ENCODE measurements around the gene PTPRN2. TPM values are rescaled to one million over a fixed set of nuclear protein-coding genes. Genes with fewer than 3 reads are reported as not detected.

The PTPRN2 gene
- total RNA-seq, 5 donors from 2014 or later (not counting 1 experiment from before 2014, with no cell fraction given): 0.60 to 1.7 (median 0.82) TPM

DNA sequence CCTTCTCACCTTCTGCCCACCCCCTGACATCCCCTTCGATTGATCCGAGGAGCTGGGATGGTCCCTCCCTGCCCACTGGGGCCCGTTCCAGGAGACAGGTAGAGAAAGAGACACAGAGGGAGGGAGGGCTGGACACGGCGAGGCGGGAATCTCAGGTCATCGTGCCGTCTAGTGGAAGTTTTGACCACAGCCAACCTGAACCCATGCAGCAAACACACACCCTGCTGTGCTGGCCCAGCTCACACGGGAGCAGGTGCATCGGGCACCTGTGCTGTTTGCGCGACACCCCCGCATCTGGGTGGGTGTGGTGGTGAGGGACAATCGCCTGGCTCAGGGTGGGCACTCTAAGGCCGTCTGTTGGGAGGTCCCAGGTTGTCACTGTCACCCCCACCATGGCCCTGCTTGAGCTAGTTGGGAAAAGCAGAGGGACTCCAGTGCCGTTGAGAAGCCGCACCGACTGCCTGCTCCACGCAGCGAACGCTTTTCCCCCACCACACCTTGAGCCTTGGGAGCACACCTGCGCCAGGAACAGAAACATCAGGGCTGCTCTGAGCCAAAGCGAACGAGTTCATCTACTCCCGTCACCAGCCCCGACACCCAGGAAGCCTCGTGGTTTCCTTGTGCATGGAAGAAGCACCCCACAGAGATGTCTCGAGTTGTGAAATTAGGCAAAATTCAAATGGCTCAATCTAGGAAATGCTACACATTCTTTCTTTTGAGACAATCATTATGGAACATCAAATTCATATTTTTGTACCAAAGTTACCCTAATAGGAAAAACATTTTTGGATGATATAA lies 965.0 kb downstream of the PTPRN2 start:
- Histone ChIP-seq H3K36me3 (ENCODE audit: control insufficient read depth in 2 of 2, extremely low read depth in 1 of 2, insufficient read depth in 1 of 2, low read length in 1 of 2) (no peaks in the 10 kb centered on the region), H3K9me3 (no peaks in the 10 kb centered on the region), H3K4me1 (ENCODE audit: control insufficient read depth in 1 of 2, extremely low read depth in 1 of 2, insufficient read depth in 2 of 2, low read length in 2 of 2) (peaks cover 33 to 44% of the 10 kb centered on the region in 2 experiments), H3K27ac (ENCODE audit: low read length) (no peak overlapping the region), H3K27me3 (replicated peaks in 1 of 2; ENCODE audit: control insufficient read depth in 2 of 2, extremely low read depth in 1 of 2, insufficient read depth in 2 of 2, low read length in 1 of 2) (peaks cover 0 to 17% of the 10 kb centered on the region in 2 experiments), H3K4me3 (ENCODE audit: control insufficient read depth in 1 of 2, extremely low read depth in 1 of 2, low read length in 1 of 2) (no peak overlapping the region)
- Mint-ChIP-seq H3K9me3 (no peaks in the 10 kb centered on the region), H3K4me3 (peak overlapping the region in 1 of 3 donors; percentile 67), H3K4me1 (peaks cover 55 to 65% (median 60%) of the 10 kb centered on the region in 3 donors), H3K36me3 (no peaks in the 10 kb centered on the region), H3K27ac (peak overlapping the region in 1 of 2 donors; percentile 52), H3K27me3 (no peaks in the 10 kb centered on the region)
- ATAC-seq (replicated peaks in 1 of 4) (peak in 1 of 4 experiments; percentile 5), DNase-seq (no peak)
- WGBS (ENCODE audit: insufficient coverage): 73% methylated on average over 9 of the region's 28 CpGs
- ChIA-PET CTCF (interaction anchor here (0.6 to 1.5 kb wide), 2 partner anchors 10 to 187 kb away, joined by 3 read pairs; no protein-coding TSS in a partner anchor), POLR2A (no interaction called here)

DNA sequence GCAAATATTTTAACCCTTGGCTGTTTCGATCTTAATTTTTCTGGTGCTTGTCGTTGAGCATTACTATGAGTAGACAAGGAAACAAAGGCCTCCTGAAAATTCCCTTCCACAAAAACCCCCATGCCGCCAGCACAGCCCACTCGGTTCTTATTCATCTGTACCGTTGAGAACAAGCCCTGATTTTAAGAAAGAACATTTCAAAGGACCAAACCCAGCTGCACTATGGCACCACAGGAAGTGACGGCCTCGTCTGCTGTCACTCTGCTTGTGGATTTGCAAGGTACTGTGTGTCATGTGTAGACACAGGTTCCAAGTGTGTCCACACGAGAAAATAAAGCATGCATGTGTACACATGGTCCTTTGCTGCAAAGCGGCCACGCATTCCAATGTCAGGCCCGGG lies 965.6 kb downstream of the PTPRN2 start:
- H3K36me3 Mint-ChIP-seq: no peaks in the 10 kb centered on the region
- ChIA-PET CTCF (no interaction called here), POLR2A (no interaction called here)
- DNase-seq (peak in 33 of 35 experiments; percentile 17 to 73 (median 45)), ATAC-seq (replicated peaks in 1 of 4) (peak; percentile 59 to 76 (median 70))
- no peak overlapping the region for H3K27ac ChIP-seq (ENCODE audit: low read length)
- 64% methylated on average over 4 of the region's 11 CpGs for WGBS (ENCODE audit: insufficient coverage)
- no peak overlapping the region for H3K4me3 ChIP-seq (ENCODE audit: control insufficient read depth in 1 of 2, extremely low read depth in 1 of 2, low read length in 1 of 2)
- peaks cover 27 to 38% of the 10 kb centered on the region in 2 experiments for H3K4me1 ChIP-seq (ENCODE audit: control insufficient read depth in 1 of 2, extremely low read depth in 1 of 2, insufficient read depth in 2 of 2, low read length in 2 of 2)
- peak overlapping the region in 1 of 3 donors; percentile 67 for H3K4me3 Mint-ChIP-seq
- H3K27ac Mint-ChIP-seq: peak overlapping the region in 1 of 2 donors; percentile 52
- no peaks in the 10 kb centered on the region for H3K9me3 Mint-ChIP-seq
- H3K9me3 ChIP-seq: no peaks in the 10 kb centered on the region
- peaks cover 0 to 17% of the 10 kb centered on the region in 2 experiments for H3K27me3 ChIP-seq (replicated peaks in 1 of 2; ENCODE audit: control insufficient read depth in 2 of 2, extremely low read depth in 1 of 2, insufficient read depth in 2 of 2, low read length in 1 of 2)
- H3K27me3 Mint-ChIP-seq: no peaks in the 10 kb centered on the region
- H3K4me1 Mint-ChIP-seq: peaks cover 49 to 59% (median 54%) of the 10 kb centered on the region in 3 donors
- no peaks in the 10 kb centered on the region for H3K36me3 ChIP-seq (ENCODE audit: control insufficient read depth in 2 of 2, extremely low read depth in 1 of 2, insufficient read depth in 1 of 2, low read length in 1 of 2)

DNA sequence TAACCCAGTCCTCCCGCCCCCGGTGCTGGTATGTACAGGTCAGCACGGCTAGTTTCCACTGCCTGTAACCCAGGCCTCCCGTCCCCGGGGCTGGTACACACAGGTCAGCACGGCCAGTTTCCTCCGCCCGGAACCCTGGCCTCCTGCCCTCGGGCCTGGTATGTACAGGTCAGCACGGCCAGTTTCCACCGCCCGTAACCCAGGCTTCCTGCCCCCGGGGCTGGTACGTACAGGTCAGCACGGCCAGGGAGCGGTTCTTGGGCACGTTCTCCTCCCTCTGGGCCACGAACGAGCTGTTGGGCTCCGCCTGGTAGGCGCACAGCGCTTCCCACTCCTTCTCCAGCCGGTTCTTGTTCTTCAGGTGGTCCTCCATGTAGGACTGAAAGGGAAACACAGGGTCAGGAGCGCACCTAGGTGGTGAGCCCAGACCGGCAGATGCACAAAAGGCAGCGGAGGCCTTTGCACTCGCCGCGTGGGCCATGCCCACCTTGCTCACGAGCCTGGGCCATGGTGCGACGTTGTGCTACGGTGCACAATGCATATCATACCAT lies 966.4 kb downstream of the PTPRN2 start:
- peaks cover 0 to 15% of the 10 kb centered on the region in 2 experiments for H3K27me3 ChIP-seq (replicated peaks in 1 of 2; ENCODE audit: control insufficient read depth in 2 of 2, extremely low read depth in 1 of 2, insufficient read depth in 2 of 2, low read length in 1 of 2)
- Mint-ChIP-seq H3K27me3 (no peaks in the 10 kb centered on the region), H3K4me3 (no peak overlapping the region), H3K4me1 (peaks cover 41 to 51% (median 46%) of the 10 kb centered on the region in 3 donors), H3K27ac (no peak overlapping the region), H3K36me3 (no peaks in the 10 kb centered on the region), H3K9me3 (no peaks in the 10 kb centered on the region)
- H3K36me3 ChIP-seq (ENCODE audit: control insufficient read depth in 2 of 2, extremely low read depth in 1 of 2, insufficient read depth in 1 of 2, low read length in 1 of 2): no peaks in the 10 kb centered on the region
- no peaks in the 10 kb centered on the region for H3K9me3 ChIP-seq
- no peak overlapping the region for H3K27ac ChIP-seq (ENCODE audit: low read length)
- 93% methylated on average over 32 of the region's 33 CpGs for WGBS (ENCODE audit: insufficient coverage)
- ChIA-PET POLR2A (no interaction called here), CTCF (no interaction called here)
- peaks cover 23 to 30% of the 10 kb centered on the region in 2 experiments for H3K4me1 ChIP-seq (ENCODE audit: control insufficient read depth in 1 of 2, extremely low read depth in 1 of 2, insufficient read depth in 2 of 2, low read length in 2 of 2)
- H3K4me3 ChIP-seq (ENCODE audit: control insufficient read depth in 1 of 2, extremely low read depth in 1 of 2, low read length in 1 of 2): no peak overlapping the region
- DNase-seq: no peak
- no peak for ATAC-seq (replicated peaks in 1 of 4)

DNA sequence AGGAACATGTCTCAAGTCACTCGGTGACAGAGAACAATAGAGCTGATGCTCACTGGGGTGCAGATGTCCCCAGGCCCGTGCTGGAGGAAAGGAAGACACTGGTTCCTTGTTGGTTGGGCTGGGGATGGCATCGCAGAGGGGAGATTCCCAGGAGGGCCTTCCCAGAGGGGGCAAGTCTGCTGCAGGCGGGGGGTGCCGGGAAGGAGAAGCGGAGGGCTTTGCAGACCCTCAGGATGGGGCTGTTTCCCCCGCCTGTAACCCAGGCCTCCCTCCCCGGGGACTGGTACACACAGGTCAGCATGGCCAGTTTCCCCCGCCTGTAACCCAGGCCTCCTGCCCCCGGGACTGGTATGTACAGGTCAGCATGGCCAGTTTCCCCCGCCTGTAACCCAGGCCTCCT lies 967.0 kb downstream of the PTPRN2 start:
- CTCF ChIA-PET: no interaction called here
- no peak overlapping the region for H3K27ac ChIP-seq (ENCODE audit: low read length)
- Mint-ChIP-seq H3K4me3 (no peak overlapping the region), H3K27ac (no peak overlapping the region), H3K36me3 (no peaks in the 10 kb centered on the region), H3K27me3 (no peaks in the 10 kb centered on the region), H3K4me1 (peaks cover 35 to 46% (median 41%) of the 10 kb centered on the region in 3 donors), H3K9me3 (no peaks in the 10 kb centered on the region)
- POLR2A ChIA-PET: no interaction called here
- no peak for ATAC-seq (replicated peaks in 1 of 4)
- H3K9me3 ChIP-seq: no peaks in the 10 kb centered on the region
- H3K36me3 ChIP-seq (ENCODE audit: control insufficient read depth in 2 of 2, extremely low read depth in 1 of 2, insufficient read depth in 1 of 2, low read length in 1 of 2): no peaks in the 10 kb centered on the region
- WGBS (ENCODE audit: insufficient coverage): 90% methylated on average over 10 of the region's 11 CpGs
- no peak for DNase-seq
- peaks cover 18 to 27% of the 10 kb centered on the region in 2 experiments for H3K4me1 ChIP-seq (ENCODE audit: control insufficient read depth in 1 of 2, extremely low read depth in 1 of 2, insufficient read depth in 2 of 2, low read length in 2 of 2)
- H3K4me3 ChIP-seq (ENCODE audit: control insufficient read depth in 1 of 2, extremely low read depth in 1 of 2, low read length in 1 of 2): no peak overlapping the region
- H3K27me3 ChIP-seq (replicated peaks in 1 of 2; ENCODE audit: control insufficient read depth in 2 of 2, extremely low read depth in 1 of 2, insufficient read depth in 2 of 2, low read length in 1 of 2): peaks cover 0 to 15% of the 10 kb centered on the region in 2 experiments

DNA sequence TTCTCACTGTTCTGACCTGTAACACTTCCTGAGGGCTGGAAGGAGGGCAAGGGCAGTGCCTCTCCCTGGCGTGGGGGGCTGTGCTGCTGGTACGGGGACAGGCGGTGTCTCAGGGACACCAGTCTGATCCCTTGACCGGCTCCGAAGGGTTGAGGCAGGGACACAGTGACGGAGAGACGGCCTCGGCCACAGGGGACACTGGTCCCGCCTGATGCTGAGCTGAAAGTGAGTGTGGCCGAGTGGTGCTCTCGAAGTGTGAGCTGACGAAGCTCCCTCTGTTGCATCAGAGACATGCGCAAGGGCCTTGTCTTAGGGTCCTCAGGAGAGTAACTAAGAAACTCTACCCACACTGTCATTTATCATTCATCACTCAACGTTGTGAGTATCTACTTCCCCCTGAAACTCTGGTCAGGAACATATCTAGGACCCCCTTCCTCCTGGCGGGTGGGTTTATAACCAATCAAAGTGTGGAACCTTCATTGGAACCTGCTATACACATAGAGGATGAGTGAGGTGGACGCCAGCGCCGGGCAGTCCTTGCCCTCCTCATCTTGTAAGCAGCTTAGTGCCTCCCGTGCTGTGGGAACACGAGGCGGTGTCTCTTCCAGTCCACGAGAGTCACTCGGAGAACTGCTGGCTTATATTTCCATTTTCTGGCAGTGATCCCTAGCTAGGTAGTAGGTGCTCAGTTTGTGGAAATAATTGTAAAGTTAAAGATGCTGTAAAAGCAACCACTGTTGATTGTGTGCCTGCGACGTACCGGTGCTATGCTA lies 967.7 kb downstream of the PTPRN2 start:
- Histone ChIP-seq H3K27ac (ENCODE audit: low read length) (no peak overlapping the region), H3K4me1 (ENCODE audit: control insufficient read depth in 1 of 2, extremely low read depth in 1 of 2, insufficient read depth in 2 of 2, low read length in 2 of 2) (peaks cover 17 to 30% of the 10 kb centered on the region in 2 experiments), H3K36me3 (ENCODE audit: control insufficient read depth in 2 of 2, extremely low read depth in 1 of 2, insufficient read depth in 1 of 2, low read length in 1 of 2) (no peaks in the 10 kb centered on the region), H3K27me3 (replicated peaks in 1 of 2; ENCODE audit: control insufficient read depth in 2 of 2, extremely low read depth in 1 of 2, insufficient read depth in 2 of 2, low read length in 1 of 2) (peaks cover 0 to 15% of the 10 kb centered on the region in 2 experiments), H3K4me3 (ENCODE audit: control insufficient read depth in 1 of 2, extremely low read depth in 1 of 2, low read length in 1 of 2) (no peak overlapping the region), H3K9me3 (no peaks in the 10 kb centered on the region)
- ChIA-PET POLR2A (no interaction called here), CTCF (no interaction called here)
- Mint-ChIP-seq H3K27me3 (no peaks in the 10 kb centered on the region), H3K4me1 (peaks cover 36 to 44% (median 40%) of the 10 kb centered on the region in 3 donors), H3K27ac (no peak overlapping the region), H3K36me3 (no peaks in the 10 kb centered on the region), H3K4me3 (no peak overlapping the region), H3K9me3 (no peaks in the 10 kb centered on the region)
- DNase-seq (no peak), ATAC-seq (replicated peaks in 1 of 4) (no peak)
- WGBS (ENCODE audit: insufficient coverage): 93% methylated on average over 20 of the region's 26 CpGs

DNA sequence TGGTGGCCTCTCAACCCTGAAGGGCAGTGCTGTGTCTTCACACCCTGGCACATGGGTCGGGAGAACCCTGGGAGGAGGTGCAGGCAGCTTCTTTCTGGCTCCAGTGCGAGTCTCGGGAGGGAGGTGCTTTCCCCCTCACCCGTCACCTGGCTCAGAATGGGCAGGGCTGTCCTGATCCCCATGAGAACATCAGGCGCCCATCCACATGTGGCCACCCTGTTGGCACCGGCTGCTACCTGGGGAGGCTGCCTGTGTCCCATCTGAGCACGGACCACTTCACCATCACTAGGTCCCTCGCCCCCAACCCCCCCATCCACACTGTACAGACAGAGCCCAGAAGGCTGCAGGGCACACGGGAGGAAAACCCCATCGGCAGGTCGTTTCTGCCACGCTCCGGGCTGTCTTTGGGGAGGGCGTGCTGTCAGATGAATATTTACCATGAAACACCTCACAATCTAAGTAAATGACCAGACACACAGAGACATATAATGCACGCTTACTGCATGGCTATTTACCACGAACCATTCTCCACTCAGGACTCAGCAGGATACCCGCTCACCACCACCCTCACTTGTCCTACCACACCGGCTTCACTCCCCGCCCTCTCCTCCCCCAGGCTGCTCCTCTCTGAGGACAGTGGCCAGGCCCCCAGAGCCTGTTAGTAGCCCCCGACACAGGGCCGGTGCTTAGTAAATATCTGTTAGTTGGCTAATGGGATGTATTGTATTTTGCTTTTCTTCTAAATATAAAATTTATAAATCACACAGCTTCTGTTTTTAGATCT lies 968.6 kb downstream of the PTPRN2 start:
- ATAC-seq (replicated peaks in 1 of 4) (no peak), DNase-seq (no peak)
- 77% methylated on average over 11 of the region's 21 CpGs for WGBS (ENCODE audit: insufficient coverage)
- H3K27me3 ChIP-seq (replicated peaks in 1 of 2; ENCODE audit: control insufficient read depth in 2 of 2, extremely low read depth in 1 of 2, insufficient read depth in 2 of 2, low read length in 1 of 2): peaks cover 0 to 15% of the 10 kb centered on the region in 2 experiments
- no peaks in the 10 kb centered on the region for H3K27me3 Mint-ChIP-seq
- POLR2A ChIA-PET: no interaction called here
- no peaks in the 10 kb centered on the region for H3K36me3 Mint-ChIP-seq
- H3K27ac ChIP-seq (ENCODE audit: low read length): no peak overlapping the region
- no peaks in the 10 kb centered on the region for H3K9me3 ChIP-seq
- H3K36me3 ChIP-seq (ENCODE audit: control insufficient read depth in 2 of 2, extremely low read depth in 1 of 2, insufficient read depth in 1 of 2, low read length in 1 of 2): no peaks in the 10 kb centered on the region
- CTCF ChIA-PET: no interaction called here
- no peaks in the 10 kb centered on the region for H3K9me3 Mint-ChIP-seq
- no peak overlapping the region for H3K4me3 ChIP-seq (ENCODE audit: control insufficient read depth in 1 of 2, extremely low read depth in 1 of 2, low read length in 1 of 2)
- no peak overlapping the region for H3K27ac Mint-ChIP-seq
- H3K4me1 ChIP-seq (ENCODE audit: control insufficient read depth in 1 of 2, extremely low read depth in 1 of 2, insufficient read depth in 2 of 2, low read length in 2 of 2): peaks cover 15 to 29% of the 10 kb centered on the region in 2 experiments
- peaks cover 37 to 42% (median 38%) of the 10 kb centered on the region in 3 donors for H3K4me1 Mint-ChIP-seq
- H3K4me3 Mint-ChIP-seq: no peak overlapping the region
